Measurements from ENCODE around the gene ANKRD31. TPM values are rescaled to one million over a fixed set of nuclear protein-coding genes. Genes with fewer than 3 reads are reported as not detected.
"Not testable (repeated sequence)": the region's sequence is repeated elsewhere in the genome, so short reads cannot be mapped to it uniquely, and the experiment has no call there.

Gene ANKRD31
- polyA plus RNA-seq, 1 experiment: 0.06 TPM

GRCh38 chr5:75274486-75274885 lies 37.8 kb upstream of the ANKRD31 start:
- Histone ChIP-seq H3K9me3 (ENCODE audit: control insufficient read depth, insufficient read depth, low read length) (peaks cover 3% of the 10 kb centered on the region; the same call in 1 of the 2 replicates), H3K27ac (ENCODE audit: low read depth, low read length) (no peak overlapping the region), H3K4me3 (ENCODE audit: low read depth, low read length) (no peak overlapping the region), H3K27me3 (ENCODE audit: control insufficient read depth, insufficient read depth, low read length) (no peaks in the 10 kb centered on the region)
- TF ChIP-seq CTCF (IDR thresholded peaks at IDR 0.05; ENCODE audit: low read depth, low read length): no peak
- POLR2A ChIA-PET: no interaction called here
- DNase-seq (ENCODE audit: low read depth, low spot score): no peak
- CTCF ChIA-PET: no interaction called here

- H3K9me3 ChIP-seq (ENCODE audit: control insufficient read depth, insufficient read depth, low read length); POLR2A ChIA-PET; H3K4me3 ChIP-seq (ENCODE audit: low read depth, low read length); DNase-seq (ENCODE audit: low read depth, low spot score); CTCF ChIA-PET; H3K27ac ChIP-seq (ENCODE audit: low read depth, low read length); H3K27me3 ChIP-seq (ENCODE audit: control insufficient read depth, insufficient read depth, low read length): not testable (repeated sequence)
Measured at GRCh38 chr5:75270605-75271004, 33.9 kb upstream of the ANKRD31 start.

GRCh38 chr5:75265731-75266130 lies 29.1 kb upstream of the ANKRD31 start:
- peak; percentile 0 for DNase-seq (ENCODE audit: low read depth, low spot score)
- H3K9me3 ChIP-seq (ENCODE audit: control insufficient read depth, insufficient read depth, low read length): peaks cover 4% of the 10 kb centered on the region; the same call in 1 of the 2 replicates
- H3K27ac ChIP-seq (ENCODE audit: low read depth, low read length): no peak overlapping the region
- POLR2A ChIA-PET: no interaction called here
- no peak overlapping the region for H3K4me3 ChIP-seq (ENCODE audit: low read depth, low read length)
- CTCF ChIA-PET: interaction anchor here (0.6 kb wide), 1 partner anchor 341 kb away, joined by 5 read pairs; no protein-coding TSS in a partner anchor
- H3K27me3 ChIP-seq (ENCODE audit: control insufficient read depth, insufficient read depth, low read length): no peaks in the 10 kb centered on the region
- TF ChIP-seq CTCF (IDR thresholded peaks at IDR 0.05; ENCODE audit: low read depth, low read length): peak; percentile 64

GRCh38 chr5:75262271-75262670 lies 25.6 kb upstream of the ANKRD31 start:
- POLR2A ChIA-PET: no interaction called here

GRCh38 chr5:75260708-75261107 lies 24.0 kb upstream of the ANKRD31 start:
- no peak for TF ChIP-seq CTCF (IDR thresholded peaks at IDR 0.05; ENCODE audit: low read depth, low read length)
- POLR2A ChIA-PET: no interaction called here
- CTCF ChIA-PET: interaction anchor here (1.2 kb wide), 1 partner anchor 24 kb away, joined by 3 read pairs; the partner anchor contains the start of gene ANKRD31
- Histone ChIP-seq H3K9me3 (ENCODE audit: control insufficient read depth, insufficient read depth, low read length) (no peaks in the 10 kb centered on the region; the same call in 1 of the 2 replicates), H3K4me3 (ENCODE audit: low read depth, low read length) (no peak overlapping the region), H3K27ac (ENCODE audit: low read depth, low read length) (no peak overlapping the region), H3K27me3 (ENCODE audit: control insufficient read depth, insufficient read depth, low read length) (no peaks in the 10 kb centered on the region)
- DNase-seq (ENCODE audit: low read depth, low spot score): no peak

More at GRCh38 chr5:75262271-75262670, 25.6 kb upstream of the ANKRD31 start:
- no peaks in the 10 kb centered on the region for H3K27me3 ChIP-seq (ENCODE audit: control insufficient read depth, insufficient read depth, low read length)
- CTCF ChIA-PET: no interaction called here
- DNase-seq (ENCODE audit: low read depth, low spot score): no peak
- no peak for TF ChIP-seq CTCF (IDR thresholded peaks at IDR 0.05; ENCODE audit: low read depth, low read length)
- H3K27ac ChIP-seq (ENCODE audit: low read depth, low read length): no peak overlapping the region
- no peaks in the 10 kb centered on the region for H3K9me3 ChIP-seq (ENCODE audit: control insufficient read depth, insufficient read depth, low read length)
- H3K4me3 ChIP-seq (ENCODE audit: low read depth, low read length): no peak overlapping the region

GRCh38 chr5:75250452-75250851 lies 13.8 kb upstream of the ANKRD31 start:
- POLR2A ChIA-PET; H3K27me3 ChIP-seq (ENCODE audit: control insufficient read depth, insufficient read depth, low read length); H3K27ac ChIP-seq (ENCODE audit: low read depth, low read length); CTCF ChIA-PET; H3K9me3 ChIP-seq (ENCODE audit: control insufficient read depth, insufficient read depth, low read length); H3K4me3 ChIP-seq (ENCODE audit: low read depth, low read length); DNase-seq (ENCODE audit: low read depth, low spot score): not testable (repeated sequence)
